SJSA1 (cell line): Measurements from ENCODE around the gene TPI1. TPM values are rescaled to one million over a fixed set of nuclear protein-coding genes. Genes with fewer than 3 reads are reported as not detected.

Experiments used
- DNase-seq, 2 experiments: peaks; one replicate each; pipeline ENCODE4 v3.0.0-alpha.2; 2015 to 2020; ENCODE audit warnings: low spot score in 2 of 2, low read depth in 1 of 2
- H3K27ac ChIP-seq: fragments of 250-450 bp; sonication (Bioruptor Pico); 2 replicates; pipeline ENCODE4 v1.5.1; 2020; ENCODE audit warnings: mild to moderate bottlenecking, moderate library complexity
- H3K27me3 ChIP-seq: fragments of 250-450 bp; sonication (Bioruptor Pico); replicated peaks from 2 replicates; pipeline ENCODE4 v1.5.1; 2020; ENCODE audit warnings: mild to moderate bottlenecking, moderate library complexity
- H3K36me3 ChIP-seq: fragments of 250-450 bp; sonication (Bioruptor Pico); 2 replicates; pipeline ENCODE4 v1.5.1; 2020; ENCODE audit warnings: mild to moderate bottlenecking
- H3K4me1 ChIP-seq: fragments of 250-450 bp; sonication (Bioruptor Pico); replicated peaks from 2 replicates; pipeline ENCODE4 v1.6.1; 2021; ENCODE audit warnings: mild to moderate bottlenecking
- H3K4me3 ChIP-seq: fragments of 250-450 bp; sonication (Bioruptor Pico); 2 replicates; pipeline ENCODE4 v1.5.1; 2020; ENCODE audit warnings: mild to moderate bottlenecking
- H3K9me3 ChIP-seq: fragments of 250-450 bp; sonication (Bioruptor Pico); replicated peaks from 2 replicates; pipeline ENCODE4 v1.5.1; 2020; ENCODE audit warnings: mild to moderate bottlenecking
- total RNA-seq: library from RNA; depleted of rRNA; stranded (reverse); fragments of >200 nt; shearing (Covaris generic); gene quantifications from 2 replicates; pipeline ENCODE4 v1.2.3, GENCODE V29; 2014; rRNA removed

TPI1 gene
- total RNA-seq, 1 experiment from 2014 or later, result 1,911 TPM

DNA sequence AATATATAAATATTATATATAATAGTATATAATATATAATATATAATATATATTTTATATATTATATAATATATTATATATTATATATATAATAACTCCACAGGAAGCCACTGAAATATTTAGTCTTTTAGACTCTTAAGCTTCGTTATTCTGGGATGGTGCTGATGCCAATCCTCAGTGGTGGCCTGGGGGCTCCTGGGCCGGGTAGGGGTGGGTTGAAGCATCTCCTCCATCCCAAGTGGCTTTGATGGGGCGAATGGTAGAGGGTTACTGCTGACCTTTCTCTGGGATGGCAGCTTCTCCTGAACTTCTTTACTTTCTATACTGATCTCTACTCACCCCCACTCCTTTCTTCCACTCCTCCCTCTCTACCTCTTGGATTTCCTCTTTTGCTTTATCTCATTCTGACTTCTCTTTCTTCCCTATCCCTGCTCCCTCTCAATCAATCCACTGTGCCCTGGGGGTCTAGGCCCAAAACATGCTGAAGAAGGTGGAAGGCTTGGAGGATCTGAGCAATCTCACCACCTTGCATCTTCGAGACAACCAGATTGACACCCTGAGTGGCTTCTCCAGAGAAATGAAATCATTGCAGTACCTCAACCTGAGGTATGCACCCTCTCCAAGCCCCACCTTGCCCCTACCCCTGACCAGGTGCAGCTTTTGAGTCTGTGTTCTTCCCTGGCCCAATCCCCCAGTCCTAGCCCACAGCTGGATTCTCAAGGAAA is 42.3 kb downstream of the TPI1 start:
- Histone ChIP-seq H3K27ac (no peak overlapping the region), H3K27me3 (no peaks in the 10 kb centered on the region), H3K4me3 (no peak overlapping the region), H3K4me1 (peaks cover 17% of the 10 kb centered on the region), H3K9me3 (no peaks in the 10 kb centered on the region), H3K36me3 (0 out of 2 replicates have a peak, but pooled peaks cover 7% of the 10 kb centered on the region)
- DNase-seq, result no peak

DNA sequence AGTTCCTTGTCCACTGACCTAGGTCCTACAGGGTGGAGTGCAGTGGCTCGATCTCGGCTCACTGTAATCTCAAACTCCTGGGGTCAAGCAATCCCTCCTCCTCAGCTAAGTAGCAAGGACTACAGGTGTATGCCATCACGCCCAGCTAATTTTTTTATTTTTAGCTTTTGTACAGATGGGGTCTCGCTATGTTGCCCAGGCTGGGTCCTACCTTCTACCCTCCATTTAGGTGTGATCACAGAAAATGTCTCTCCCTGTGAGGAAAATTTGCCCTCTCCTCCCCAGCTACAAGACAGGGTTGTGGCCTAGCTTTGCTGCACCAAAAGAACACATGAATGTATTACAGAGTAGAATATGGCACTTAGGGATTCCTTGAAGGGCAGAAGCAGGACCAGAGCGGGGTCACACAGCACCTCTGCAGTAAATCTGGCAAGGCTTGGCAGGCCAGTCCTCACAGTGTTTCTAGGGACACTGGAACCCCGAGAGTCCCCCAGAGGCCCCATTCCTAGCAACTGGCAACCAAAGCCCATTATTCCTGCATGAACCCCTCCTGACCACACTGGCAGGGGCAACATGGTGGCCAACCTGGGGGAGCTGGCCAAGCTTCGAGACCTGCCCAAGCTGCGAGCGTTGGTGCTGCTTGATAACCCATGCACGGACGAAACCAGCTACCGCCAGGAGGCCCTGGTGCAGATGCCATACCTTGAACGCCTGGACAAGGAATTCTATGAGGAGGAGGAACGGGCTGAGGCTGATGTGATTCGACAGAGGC is 45.0 kb downstream of the TPI1 start:
- no peak for DNase-seq
- H3K4me1 ChIP-seq, result peaks cover 18% of the 10 kb centered on the region
- no peak overlapping the region for H3K4me3 ChIP-seq
- H3K27ac ChIP-seq, result no peak overlapping the region
- H3K9me3 ChIP-seq, result no peaks in the 10 kb centered on the region
- H3K36me3 ChIP-seq, result no peaks in the 10 kb centered on the region
- H3K27me3 ChIP-seq, result no peaks in the 10 kb centered on the region

DNA sequence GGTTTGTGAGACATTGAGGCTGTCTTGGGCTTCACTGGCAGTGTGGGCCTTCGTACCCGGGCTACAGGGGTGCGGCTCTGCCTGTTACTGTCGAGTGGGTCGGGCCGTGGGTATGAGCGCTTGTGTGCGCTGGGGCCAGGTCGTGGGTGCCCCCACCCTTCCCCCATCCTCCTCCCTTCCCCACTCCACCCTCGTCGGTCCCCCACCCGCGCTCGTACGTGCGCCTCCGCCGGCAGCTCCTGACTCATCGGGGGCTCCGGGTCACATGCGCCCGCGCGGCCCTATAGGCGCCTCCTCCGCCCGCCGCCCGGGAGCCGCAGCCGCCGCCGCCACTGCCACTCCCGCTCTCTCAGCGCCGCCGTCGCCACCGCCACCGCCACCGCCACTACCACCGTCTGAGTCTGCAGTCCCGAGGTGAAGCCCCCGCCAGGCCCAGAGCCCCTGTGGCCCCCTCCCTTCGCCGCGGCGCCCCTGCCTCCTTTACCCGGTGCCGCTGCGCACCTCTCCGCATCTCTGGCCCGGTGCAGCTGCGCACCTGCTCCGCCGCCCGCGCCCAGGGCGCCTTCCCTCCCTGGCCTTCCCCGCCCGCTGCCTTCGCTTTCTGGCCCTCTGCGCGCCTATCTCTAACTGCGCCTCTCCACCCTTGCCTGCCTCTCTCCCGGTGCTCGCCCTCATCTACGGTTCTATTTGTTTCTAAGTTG is 47.1 kb downstream of the TPI1 start, which contains the start of gene ENO2:
ENO2 (plus strand) TSS at position 335 of the 701 bp plus-strand sequence. CDS start 1,253 bp downstream, outside the sequence.
- H3K27ac ChIP-seq, result no peak within 1 kb of the TSS
- H3K4me1 ChIP-seq, result peaks cover 18% of the 10 kb centered on the region
- no peaks in the 10 kb centered on the region for H3K9me3 ChIP-seq
- peak within 1 kb of the TSS; percentile 46 for H3K4me3 ChIP-seq
- H3K27me3 ChIP-seq, result no peaks in the 10 kb centered on the region
- DNase-seq, result peak in 1 of 2 experiments; percentile 71
- no peaks in the 10 kb centered on the region for H3K36me3 ChIP-seq

DNA sequence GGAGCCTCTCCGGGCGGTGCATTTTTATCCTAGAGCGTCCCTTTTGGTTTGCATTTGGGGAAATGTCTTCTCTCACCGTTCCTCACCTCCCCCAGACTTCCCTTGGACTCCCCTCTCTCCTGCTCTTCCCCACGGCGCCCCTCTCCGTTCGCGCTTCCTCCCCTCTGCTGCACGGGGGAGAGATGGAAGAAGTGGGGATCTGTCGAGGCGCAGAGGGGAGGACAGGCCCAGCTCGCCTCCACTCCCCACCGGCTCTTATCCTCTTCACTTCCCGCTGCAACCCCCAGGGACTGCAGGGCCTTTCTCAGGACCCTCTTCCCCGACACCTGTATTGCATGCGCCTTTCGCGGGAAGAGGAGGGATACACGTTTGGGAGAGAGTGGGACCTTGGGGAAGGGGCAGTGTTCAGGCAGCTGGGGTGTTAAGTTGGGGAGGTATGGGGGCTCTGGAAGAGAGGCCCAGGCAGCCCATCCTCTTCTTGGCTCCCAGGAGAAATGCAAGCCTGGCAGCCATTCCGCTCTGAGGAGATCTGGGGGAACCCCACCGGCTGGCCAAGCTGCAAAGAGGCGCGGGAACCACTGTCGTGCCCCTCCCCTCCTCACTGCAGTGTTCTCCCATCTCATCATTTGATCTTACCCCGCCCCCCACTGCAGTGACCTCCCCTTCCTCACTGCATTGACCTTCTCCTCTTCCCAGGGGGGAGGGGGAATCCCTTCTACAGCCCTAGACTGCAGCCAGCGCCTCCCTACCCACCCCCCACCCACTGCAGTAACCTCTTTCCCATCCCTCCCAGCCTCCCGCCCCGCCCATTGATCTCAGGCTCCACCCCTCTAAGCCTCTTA is 47.8 kb downstream of the TPI1 start:
- Histone ChIP-seq H3K27ac (no peak overlapping the region), H3K36me3 (no peaks in the 10 kb centered on the region), H3K4me3 (peak overlapping the region; percentile 46), H3K4me1 (peaks cover 18% of the 10 kb centered on the region), H3K9me3 (no peaks in the 10 kb centered on the region), H3K27me3 (no peaks in the 10 kb centered on the region)
- DNase-seq, result no peak

DNA sequence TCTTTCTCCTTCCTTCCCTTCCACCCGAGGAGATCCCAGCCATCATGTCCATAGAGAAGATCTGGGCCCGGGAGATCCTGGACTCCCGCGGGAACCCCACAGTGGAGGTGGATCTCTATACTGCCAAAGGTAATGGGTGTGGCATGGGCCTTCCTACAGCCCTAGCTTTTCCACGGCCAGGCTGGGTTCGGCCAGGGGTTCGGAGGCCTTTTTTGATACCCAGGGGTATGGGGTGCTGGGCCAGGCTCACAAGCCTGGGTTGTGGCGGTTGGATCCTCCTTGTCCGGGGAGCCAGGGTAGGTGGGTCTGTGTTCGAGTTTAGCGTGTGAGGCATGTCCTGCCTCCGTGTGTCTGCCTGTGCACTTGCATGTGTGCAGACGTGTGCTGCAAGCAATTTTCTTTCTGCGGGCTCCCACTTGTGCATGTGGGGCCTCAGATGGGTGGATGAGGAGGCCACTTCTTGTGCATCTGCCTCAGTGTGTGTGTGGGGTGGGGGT is 48.5 kb downstream of the TPI1 start:
- Histone ChIP-seq H3K36me3 (no peaks in the 10 kb centered on the region), H3K4me1 (peaks cover 18% of the 10 kb centered on the region), H3K27ac (no peak overlapping the region), H3K9me3 (no peaks in the 10 kb centered on the region), H3K4me3 (no peak overlapping the region), H3K27me3 (no peaks in the 10 kb centered on the region)
- DNase-seq, result no peak

DNA sequence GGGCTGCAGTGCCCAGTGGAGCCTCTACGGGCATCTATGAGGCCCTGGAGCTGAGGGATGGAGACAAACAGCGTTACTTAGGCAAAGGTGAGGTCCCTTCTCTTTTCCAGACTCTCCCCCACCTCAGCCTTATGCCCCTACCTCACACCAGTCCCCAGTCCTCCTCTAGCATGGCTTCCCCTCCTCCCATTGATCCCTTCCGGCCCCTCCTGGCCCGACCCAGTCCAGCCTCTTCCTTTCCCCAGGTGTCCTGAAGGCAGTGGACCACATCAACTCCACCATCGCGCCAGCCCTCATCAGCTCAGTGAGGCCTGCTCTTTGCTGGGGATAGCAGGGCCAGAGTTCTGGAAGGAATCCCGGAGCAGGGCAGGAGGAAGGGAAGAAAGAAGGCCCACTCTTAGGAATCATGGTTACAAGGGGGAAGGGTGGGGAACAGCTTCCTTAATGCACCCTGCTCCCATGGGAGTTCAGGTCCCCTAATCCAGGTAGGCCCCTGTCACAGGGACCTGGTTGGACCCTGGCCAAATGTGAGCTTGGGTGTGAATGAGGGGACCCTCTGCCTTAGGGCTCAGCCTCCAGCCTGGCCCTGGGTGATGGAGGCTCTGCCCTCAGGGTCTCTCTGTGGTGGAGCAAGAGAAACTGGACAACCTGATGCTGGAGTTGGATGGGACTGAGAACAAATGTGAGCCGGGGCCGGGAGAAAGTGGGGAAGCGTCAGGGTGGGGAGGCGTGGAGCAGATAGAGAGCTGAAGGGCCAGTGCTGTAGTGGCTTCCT is 49.3 kb downstream of the TPI1 start:
- H3K4me3 ChIP-seq, result no peak overlapping the region
- peaks cover 18% of the 10 kb centered on the region for H3K4me1 ChIP-seq
- DNase-seq, result no peak
- no peak overlapping the region for H3K27ac ChIP-seq
- H3K36me3 ChIP-seq, result no peaks in the 10 kb centered on the region
- H3K9me3 ChIP-seq, result no peaks in the 10 kb centered on the region
- no peaks in the 10 kb centered on the region for H3K27me3 ChIP-seq

- Histone ChIP-seq H3K4me1 (peaks cover 18% of the 10 kb centered on the region), H3K9me3 (no peaks in the 10 kb centered on the region), H3K36me3 (no peaks in the 10 kb centered on the region), H3K4me3 (no peak overlapping the region), H3K27ac (no peak overlapping the region), H3K27me3 (no peaks in the 10 kb centered on the region)
- no peak for DNase-seq
These were observed 50.3 kb downstream of the TPI1 start for GRCh38 chr12:6917491-6918231.

- no peak for DNase-seq
- H3K27me3 ChIP-seq, result no peaks in the 10 kb centered on the region
- H3K4me1 ChIP-seq, result peaks cover 12% of the 10 kb centered on the region
- H3K9me3 ChIP-seq, result no peaks in the 10 kb centered on the region
- H3K4me3 ChIP-seq, result no peak overlapping the region
- H3K36me3 ChIP-seq, result no peaks in the 10 kb centered on the region
- H3K27ac ChIP-seq, result no peak overlapping the region
These were observed 52.3 kb downstream of the TPI1 start for GRCh38 chr12:6919588-6919987.

Other genes starting within 250 kb of the TPI1 start
- gene LPAR5, start 231.6 kb upstream of the TPI1 start, total RNA-seq, result not detected in 2 replicates
- not detected in 2 replicates for gene ACRBP, start 220.1 kb upstream of the TPI1 start, total RNA-seq
- 34.8 and 41.0 TPM in 2 replicates for gene ING4, start 204.4 kb upstream of the TPI1 start, total RNA-seq
- gene ZNF384, start 178.2 kb upstream of the TPI1 start, total RNA-seq, result 19.5 and 20.0 TPM in 2 replicates
- not detected in 2 replicates for gene PIANP, start 166.7 kb upstream of the TPI1 start, total RNA-seq
- 80.2 and 82.4 TPM in 2 replicates for gene COPS7A, start 143.5 kb upstream of the TPI1 start, total RNA-seq
- 171 and 243 TPM in 2 replicates for gene MLF2, start 114.4 kb upstream of the TPI1 start, total RNA-seq
- gene PTMS, start 101.2 kb upstream of the TPI1 start, total RNA-seq, result 243 and 442 TPM in 2 replicates
- gene LAG3, start 95.0 kb upstream of the TPI1 start, total RNA-seq, result 0.13 and 0.47 TPM in 2 replicates
- gene CD4, start 78.0 kb upstream of the TPI1 start, total RNA-seq, result not detected in 2 replicates
- 0.16 TPM in 1 of 2 replicates, not detected in the other for gene GPR162, start 45.7 kb upstream of the TPI1 start, total RNA-seq
- gene P3H3, start 39.1 kb upstream of the TPI1 start, total RNA-seq, result 0.63 TPM in 1 of 2 replicates, not detected in the other
- gene GNB3, start 26.6 kb upstream of the TPI1 start, total RNA-seq, result not detected in 2 replicates
- 143 and 156 TPM in 2 replicates for gene CDCA3, start 16.2 kb upstream of the TPI1 start, total RNA-seq
- 121 and 150 TPM in 2 replicates for gene USP5, start 15.4 kb upstream of the TPI1 start, total RNA-seq
- 14.1 and 16.2 TPM in 2 replicates for gene SPSB2, start 5.8 kb downstream of the TPI1 start, total RNA-seq
- 12.2 and 20.0 TPM in 2 replicates for gene LRRC23, start 37.3 kb downstream of the TPI1 start, total RNA-seq
- 5.3 and 7.1 TPM in 2 replicates for gene ENO2, start 47.0 kb downstream of the TPI1 start, total RNA-seq
- gene ATN1, start 60.4 kb downstream of the TPI1 start, total RNA-seq, result 6.0 and 7.2 TPM in 2 replicates
- gene RNU7-1, start 76.3 kb downstream of the TPI1 start, total RNA-seq, result not detected in 2 replicates
- 331 and 408 TPM in 2 replicates for gene C12orf57, start 76.5 kb downstream of the TPI1 start, total RNA-seq
- gene PTPN6, start 83.8 kb downstream of the TPI1 start, total RNA-seq, result not detected in 2 replicates
- 254 and 334 TPM in 2 replicates for gene PHB2, start 103.1 kb downstream of the TPI1 start, total RNA-seq
- gene EMG1, start 103.4 kb downstream of the TPI1 start, total RNA-seq, result 60.7 and 65.8 TPM in 2 replicates
- gene LPCAT3, start 150.9 kb downstream of the TPI1 start, total RNA-seq, result 8.3 and 19.2 TPM in 2 replicates
- gene C1S, start 193.2 kb downstream of the TPI1 start, total RNA-seq, result 21.2 and 35.0 TPM in 2 replicates
- 36.1 and 45.7 TPM in 2 replicates for gene C1R, start 224.9 kb downstream of the TPI1 start, total RNA-seq
- gene C1RL, start 241.7 kb downstream of the TPI1 start, total RNA-seq, result 0.63 and 2.5 TPM in 2 replicates